ENCODE measurements around the gene TIAL1. TPM values are rescaled to one million over a fixed set of nuclear protein-coding genes. Genes with fewer than 3 reads are reported as not detected.

TIAL1 gene
- total and polyA plus RNA-seq, 2 of the 13 experiments (the other 11 are each of a cell fraction or from before 2014, with no cell fraction given), result 31.5 to 148 TPM

- TF ChIP-seq ZNF496 (CRISPR knock-in tag; IDR thresholded peaks at IDR 0.05; ENCODE audit: insufficient replicate concordance) (no peak), ZNF530 (CRISPR knock-in tag; IDR thresholded peaks at IDR 0.05; ENCODE audit: low read depth) (no peak), ZNF670 (CRISPR knock-in tag; IDR thresholded peaks at IDR 0.05; ENCODE audit: borderline replicate concordance) (no peak), LBX2 (CRISPR knock-in tag; IDR thresholded peaks at IDR 0.05; ENCODE audit: borderline replicate concordance) (no peak), CSRNP1 (CRISPR knock-in tag; IDR thresholded peaks at IDR 0.05) (peak; percentile 8), TAF1 (CRISPR knock-in tag; IDR thresholded peaks at IDR 0.05) (no peak), NR2F2 (IDR thresholded peaks at IDR 0.05; ENCODE audit: borderline replicate concordance, low read depth) (0 out of 2 replicates have a peak, but pooled peaks have one; percentile 0), KLF13 (CRISPR knock-in tag; IDR thresholded peaks at IDR 0.05) (no peak), RFXAP (CRISPR knock-in tag; IDR thresholded peaks at IDR 0.05; ENCODE audit: borderline replicate concordance) (no peak), GLI4 (CRISPR knock-in tag; IDR thresholded peaks at IDR 0.05; ENCODE audit: borderline replicate concordance) (no peak), HNF4A (CRISPR knock-in tag; IDR thresholded peaks at IDR 0.05) (no peak), ZNF644 (CRISPR knock-in tag; IDR thresholded peaks at IDR 0.05; ENCODE audit: low read depth) (no peak), RFX3 (CRISPR knock-in tag; IDR thresholded peaks at IDR 0.05) (no peak), ZNF589 (CRISPR knock-in tag; conservative IDR thresholded peaks at IDR 0.05) (0 out of 2 replicates have a peak, but pooled peaks have one; percentile 38), ZNF609 (CRISPR knock-in tag; IDR thresholded peaks at IDR 0.05; ENCODE audit: borderline replicate concordance) (no peak), YEATS4 (CRISPR knock-in tag; IDR thresholded peaks at IDR 0.05; ENCODE audit: borderline replicate concordance) (no peak), BCL3 (CRISPR knock-in tag; IDR thresholded peaks at IDR 0.05) (no peak), ZGPAT (CRISPR knock-in tag; IDR thresholded peaks at IDR 0.05) (no peak), ZNF34 (CRISPR knock-in tag; IDR thresholded peaks at IDR 0.05; ENCODE audit: borderline replicate concordance) (no peak)
Observed at GRCh38 chr10:119597405-119598186, 832 bp upstream of the TIAL1 start (continued).

Measured in HepG2 (cell line).